Osteocyte (in vitro differentiated cells): Measurements from ENCODE around the gene RPTOR. TPM values are rescaled to one million over a fixed set of nuclear protein-coding genes. Genes with fewer than 3 reads are reported as not detected.

Experiments used
- DNase-seq: peaks from one replicate; pipeline ENCODE4 v3.0.0; 2021; ENCODE audit warnings: mixed read lengths; ENCODE audit not compliant: unreplicated experiment; ENCODE audit errors: extremely low spot score
- H3K27ac Mint-ChIP-seq: one replicate; pipeline ENCODE4 v1.8.0; 2021; ENCODE audit warnings: mild to moderate bottlenecking, mixed read lengths; ENCODE audit not compliant: unreplicated experiment
- H3K27me3 Mint-ChIP-seq: one replicate; pipeline ENCODE4 v1.8.0; 2021; ENCODE audit warnings: mixed read lengths; ENCODE audit not compliant: unreplicated experiment
- H3K36me3 Mint-ChIP-seq: one replicate; pipeline ENCODE4 v1.8.0; 2021; ENCODE audit warnings: mixed read lengths; ENCODE audit not compliant: unreplicated experiment
- H3K4me1 Mint-ChIP-seq: one replicate; pipeline ENCODE4 v1.8.0; 2021; ENCODE audit warnings: mixed read lengths; ENCODE audit not compliant: unreplicated experiment
- H3K4me3 Mint-ChIP-seq: one replicate; pipeline ENCODE4 v1.8.0; 2021; ENCODE audit warnings: mild to moderate bottlenecking, moderate library complexity, mixed read lengths; ENCODE audit not compliant: unreplicated experiment
- H3K9me3 Mint-ChIP-seq: one replicate; pipeline ENCODE4 v1.8.0; 2021; ENCODE audit warnings: mixed read lengths; ENCODE audit not compliant: unreplicated experiment
- CTCF ChIP-seq: fragments of 200-600 bp; sonication (generic); IDR thresholded peaks from 2 replicates; pipeline ENCODE4 v1.5.0; 2021; ENCODE audit warnings: antibody characterized with exemption, mild to moderate bottlenecking, moderate library complexity
- total RNA-seq: library from RNA; stranded (reverse); gene quantifications from 2 replicates; pipeline ENCODE4 v1.2.1, GENCODE V29; 2021

Gene RPTOR
- total RNA-seq, 1 donor from 2014 or later = 36.0 TPM

DNA sequence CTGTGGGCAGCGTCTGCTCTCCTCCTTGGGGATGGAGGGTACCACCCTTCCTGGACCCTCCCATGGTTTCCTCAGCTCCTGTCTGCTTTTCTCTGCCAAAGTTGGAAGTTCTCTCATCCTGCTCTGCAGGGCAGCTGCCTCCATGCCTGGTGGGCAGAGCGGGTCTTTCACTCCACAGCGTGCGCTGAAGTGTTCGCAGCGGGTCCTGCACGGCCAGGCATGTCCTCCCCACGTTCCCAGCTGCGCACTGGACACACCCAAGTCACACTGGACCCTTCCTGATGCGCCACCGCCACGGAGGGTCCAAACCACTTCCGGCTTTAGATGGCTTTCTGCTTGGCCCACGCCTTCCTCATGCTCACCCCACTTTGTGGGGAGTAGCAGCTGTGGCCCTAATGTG is 34.5 kb upstream of the RPTOR start:
- Mint-ChIP-seq H3K4me1 (peaks cover 27% of the 10 kb centered on the region), H3K27me3 (no peaks in the 10 kb centered on the region), H3K4me3 (no peak overlapping the region), H3K9me3 (no peaks in the 10 kb centered on the region), H3K27ac (no peak overlapping the region), H3K36me3 (no peaks in the 10 kb centered on the region)
- no peak for TF ChIP-seq CTCF
- DNase-seq = no peak

- Mint-ChIP-seq H3K36me3 (no peaks in the 10 kb centered on the region), H3K27me3 (no peaks in the 10 kb centered on the region), H3K9me3 (no peaks in the 10 kb centered on the region), H3K4me3 (no peak overlapping the region), H3K4me1 (peaks cover 23% of the 10 kb centered on the region), H3K27ac (no peak overlapping the region)
- TF ChIP-seq CTCF = no peak
- DNase-seq = no peak
Measured at GRCh38 chr17:80510772-80511171, 33.9 kb upstream of the RPTOR start.

DNA sequence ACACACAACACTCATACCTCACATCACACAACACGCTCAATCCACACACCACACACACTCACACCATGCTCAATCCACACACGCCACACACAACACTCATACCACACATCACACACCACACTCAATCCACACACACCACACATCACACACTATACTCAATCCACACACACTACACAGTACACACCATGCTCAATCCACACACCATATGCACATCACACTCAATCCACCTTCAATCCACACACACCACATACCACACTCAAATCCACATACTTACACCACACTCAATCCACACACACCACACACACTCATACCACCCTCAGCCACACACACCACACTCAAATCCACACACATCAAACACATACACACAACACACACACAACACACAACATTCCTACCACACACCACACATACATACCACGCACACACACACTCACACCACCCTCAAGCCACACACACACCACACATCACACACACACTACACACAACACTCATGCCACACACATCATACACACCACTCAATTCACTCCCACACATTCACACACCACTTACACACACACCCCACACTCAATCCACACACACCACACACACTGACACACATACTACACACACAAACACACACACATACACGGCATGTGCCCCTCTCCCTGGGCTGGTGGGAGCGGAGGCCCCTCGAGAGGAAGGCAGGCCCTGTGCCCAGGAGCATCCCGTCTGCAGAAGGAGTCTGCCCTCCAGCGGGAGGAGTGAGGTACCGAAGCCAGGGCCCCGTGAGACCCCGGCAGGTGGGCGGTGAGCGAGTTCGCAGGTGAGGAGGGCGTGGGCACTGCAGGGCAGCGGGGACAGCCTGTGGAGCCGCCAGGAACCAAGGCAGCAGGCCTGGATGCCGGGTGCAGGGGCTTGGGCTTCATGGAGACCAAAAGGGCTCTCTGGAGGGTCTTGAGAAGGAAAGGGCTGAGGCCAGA is 33.1 kb upstream of the RPTOR start:
- Mint-ChIP-seq H3K4me1 (peaks cover 23% of the 10 kb centered on the region), H3K4me3 (no peak overlapping the region), H3K36me3 (no peaks in the 10 kb centered on the region), H3K27me3 (no peaks in the 10 kb centered on the region), H3K27ac (no peak overlapping the region), H3K9me3 (no peaks in the 10 kb centered on the region)
- no peak for TF ChIP-seq CTCF
- DNase-seq = no peak

- DNase-seq = no peak
- Mint-ChIP-seq H3K4me1 (peaks cover 23% of the 10 kb centered on the region), H3K36me3 (no peaks in the 10 kb centered on the region), H3K4me3 (no peak overlapping the region), H3K27ac (no peak overlapping the region), H3K9me3 (no peaks in the 10 kb centered on the region), H3K27me3 (no peaks in the 10 kb centered on the region)
- no peak for TF ChIP-seq CTCF
Measured at GRCh38 chr17:80512233-80512632, 32.4 kb upstream of the RPTOR start.

DNA sequence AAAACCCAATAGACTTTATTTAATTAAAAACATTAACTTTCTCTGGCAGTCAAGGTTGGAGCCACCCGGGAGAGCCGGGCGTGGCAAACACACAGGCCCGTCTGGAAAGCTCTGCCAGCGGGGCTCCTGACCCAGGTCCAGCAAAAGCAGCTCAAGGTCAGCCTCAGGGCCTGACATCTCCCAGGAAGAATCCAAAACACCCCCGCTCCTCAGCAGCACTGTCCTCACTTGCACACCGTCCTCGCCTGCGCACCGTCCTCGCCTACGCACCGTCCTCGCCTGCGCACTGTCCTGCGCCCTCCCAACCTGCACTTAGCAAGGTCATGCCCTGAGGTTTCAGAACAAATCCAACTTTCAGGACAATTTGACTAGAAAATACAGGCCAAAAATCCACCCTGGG is 31.4 kb upstream of the RPTOR start:
- Mint-ChIP-seq H3K4me3 (no peak overlapping the region), H3K36me3 (no peaks in the 10 kb centered on the region), H3K4me1 (peaks cover 23% of the 10 kb centered on the region), H3K9me3 (no peaks in the 10 kb centered on the region), H3K27ac (no peak overlapping the region), H3K27me3 (no peaks in the 10 kb centered on the region)
- DNase-seq = no peak
- no peak for TF ChIP-seq CTCF
